Mesenchymal stem cell (in vitro differentiated cells and primary cell): Measurements from ENCODE around the gene OR52E8.

Source experiments
- DNase-seq: peaks from one replicate; pipeline ENCODE4 v3.0.0-alpha.2; 2013
- H2AFZ ChIP-seq: one replicate; pipeline ENCODE4 v1.6.1; 2013; ENCODE audit warnings: low read depth, mild to moderate bottlenecking, control low read depth, inconsistent platforms, low read length, moderate library complexity
- H2AK5ac ChIP-seq: 2 replicates; pipeline ENCODE4 v1.6.1; 2013; ENCODE audit warnings: low read length, moderate library complexity, mild to moderate bottlenecking, inconsistent platforms; ENCODE audit not compliant: severe bottlenecking
- H2BK120ac ChIP-seq: one replicate; pipeline ENCODE4 v1.6.1; 2013; ENCODE audit warnings: low read depth, mild to moderate bottlenecking, inconsistent platforms, low read length, moderate library complexity
- H2BK12ac ChIP-seq, 2 experiments: one replicate each; pipeline ENCODE4 v1.6.1; 2013; ENCODE audit warnings: inconsistent platforms in 2 of 2, low read length in 2 of 2, mild to moderate bottlenecking in 2 of 2, moderate library complexity in 2 of 2, control low read depth in 1 of 2
- H2BK15ac ChIP-seq: one replicate; pipeline ENCODE4 v1.6.1; 2013; ENCODE audit warnings: mild to moderate bottlenecking, low read depth, inconsistent platforms; ENCODE audit not compliant: poor library complexity, severe bottlenecking
- H2BK5ac ChIP-seq: 2 replicates; pipeline ENCODE4 v1.6.1; 2013; ENCODE audit warnings: low read depth, mild to moderate bottlenecking, low read length, control low read depth, inconsistent platforms; ENCODE audit not compliant: poor library complexity, severe bottlenecking
- H3K14ac ChIP-seq, 2 experiments: one replicate each; pipeline ENCODE4 v1.6.1; 2013; ENCODE audit warnings: inconsistent platforms in 2 of 2, low read length in 2 of 2, control low read depth in 1 of 2, mild to moderate bottlenecking in 1 of 2, moderate library complexity in 1 of 2
- H3K18ac ChIP-seq, 2 experiments: one replicate each; pipeline ENCODE4 v1.6.1; 2013; ENCODE audit warnings: inconsistent platforms in 2 of 2, low read length in 2 of 2, control low read depth in 1 of 2, low read depth in 1 of 2, mild to moderate bottlenecking in 1 of 2
- H3K23ac ChIP-seq, 2 experiments: one replicate each; pipeline ENCODE4 v1.6.1; 2013; ENCODE audit warnings: inconsistent platforms in 2 of 2, low read length in 2 of 2, mild to moderate bottlenecking in 2 of 2, moderate library complexity in 2 of 2, control low read depth in 1 of 2
- H3K27ac ChIP-seq: 2 replicates; pipeline ENCODE4 v1.5.1; 2013; ENCODE audit warnings: mild to moderate bottlenecking, moderate library complexity, low read length, control low read depth, inconsistent platforms; ENCODE audit not compliant: poor library complexity, severe bottlenecking
- H3K27me3 ChIP-seq, 2 experiments: 2 replicates each; pipeline versions ENCODE4 v1.6.1 to v1.7.0; 2013; ENCODE audit warnings: low read length in 2 of 2, mild to moderate bottlenecking in 2 of 2, moderate library complexity in 2 of 2, control low read depth in 1 of 2, inconsistent platforms in 1 of 2; ENCODE audit not compliant: control insufficient read depth in 1 of 2, insufficient read depth in 1 of 2
- H3K36me3 ChIP-seq, 2 experiments: 2 replicates each; pipeline versions ENCODE4 v1.6.1 to v1.7.0; 2013; ENCODE audit warnings: low read length in 2 of 2, control low read depth in 1 of 2, inconsistent platforms in 1 of 2, low read depth in 1 of 2, mild to moderate bottlenecking in 1 of 2; ENCODE audit not compliant: insufficient read depth in 2 of 2, control insufficient read depth in 1 of 2
- H3K4ac ChIP-seq, 2 experiments: one replicate each; pipeline ENCODE4 v1.6.1; 2013; ENCODE audit warnings: inconsistent platforms in 2 of 2, low read length in 2 of 2, mild to moderate bottlenecking in 2 of 2, moderate library complexity in 2 of 2, control low read depth in 1 of 2, low read depth in 1 of 2
- H3K4me1 ChIP-seq: 2 replicates; pipeline ENCODE4 v1.6.1; 2013; ENCODE audit warnings: low read depth, low read length, control low read depth; ENCODE audit not compliant: control insufficient read depth, insufficient read depth
- H3K4me2 ChIP-seq: 2 replicates; pipeline ENCODE4 v1.6.1; 2013; ENCODE audit warnings: low read length, mild to moderate bottlenecking, inconsistent platforms; ENCODE audit not compliant: poor library complexity, severe bottlenecking
- H3K4me3 ChIP-seq, 2 experiments: 2 replicates each; pipeline versions ENCODE4 v1.5.1 to v1.7.0; 2013; ENCODE audit warnings: low read length in 2 of 2, mild to moderate bottlenecking in 2 of 2, control low read depth in 1 of 2, low read depth in 1 of 2; ENCODE audit not compliant: insufficient read depth in 1 of 2
- H3K79me1 ChIP-seq: replicated peaks from 2 replicates; pipeline ENCODE4 v1.6.1; 2013; ENCODE audit warnings: mild to moderate bottlenecking, control low read depth, low read length, inconsistent platforms; ENCODE audit not compliant: poor library complexity, severe bottlenecking
- H3K9ac ChIP-seq: 2 replicates; pipeline ENCODE4 v1.7.0; 2013; ENCODE audit warnings: mild to moderate bottlenecking, low read length, moderate library complexity
- H3K9me3 ChIP-seq: 2 replicates; pipeline ENCODE4 v1.7.0; 2013; ENCODE audit warnings: mild to moderate bottlenecking, low read length; ENCODE audit not compliant: control insufficient read depth
- H4K8ac ChIP-seq: one replicate; pipeline ENCODE4 v1.6.1; 2013; ENCODE audit warnings: inconsistent platforms, mild to moderate bottlenecking, low read length, moderate library complexity
- H4K91ac ChIP-seq: one replicate; pipeline ENCODE4 v1.6.1; 2013; ENCODE audit warnings: mild to moderate bottlenecking, low read length, inconsistent platforms
- WGBS: methylation state at CpG from one replicate; pipeline ENCODE4 v1.1.7; 2013; ENCODE audit warnings: mixed read lengths; 5-methylcytosine and 5-hydroxymethylcytosine counted together

OR52E8 gene

DNA sequence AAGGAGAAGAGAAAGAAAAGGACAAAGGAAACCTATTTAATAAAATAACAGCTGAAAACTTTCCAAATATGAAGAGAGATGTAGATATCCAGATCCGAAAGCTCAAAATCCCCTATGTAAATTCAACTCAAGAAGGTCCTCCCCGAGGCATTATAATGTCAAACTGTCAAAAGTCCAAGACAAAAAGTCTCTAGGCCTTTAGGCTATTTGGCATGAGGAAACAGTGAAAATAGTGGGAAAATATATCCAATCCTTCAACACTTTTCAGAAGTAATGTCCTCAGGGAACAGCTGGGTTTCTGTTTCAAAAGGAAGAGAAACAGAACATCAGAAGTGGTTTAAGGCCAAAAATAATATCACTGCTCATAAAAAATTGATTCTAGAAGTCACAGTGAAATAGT, 21.1 kb upstream of the OR52E8 start:
- Histone ChIP-seq H4K91ac (no peak overlapping the region), H3K14ac (no peak overlapping the region), H2AFZ (no peak overlapping the region), H3K4me3 (no peak overlapping the region), H3K4ac (no peak overlapping the region), H3K36me3 (no peaks in the 10 kb centered on the region), H3K27me3 (peaks cover 0 to 2% of the 10 kb centered on the region in 2 experiments), H3K79me1 (no peaks in the 10 kb centered on the region), H4K8ac (no peak overlapping the region), H2BK15ac (no peak overlapping the region), H3K9me3 (peaks cover 2% of the 10 kb centered on the region), H3K27ac (no peak overlapping the region), H3K18ac (no peak overlapping the region), H3K4me1 (no peaks in the 10 kb centered on the region), H3K23ac (no peak overlapping the region), H3K9ac (no peak overlapping the region), H2BK120ac (no peak overlapping the region), H2BK5ac (no peak overlapping the region), H3K4me2 (no peak overlapping the region), H2BK12ac (no peak overlapping the region), H2AK5ac (no peak overlapping the region)
- WGBS, result 100% methylated on average over 1 of the region's 2 CpGs
- DNase-seq, result no peak

DNA sequence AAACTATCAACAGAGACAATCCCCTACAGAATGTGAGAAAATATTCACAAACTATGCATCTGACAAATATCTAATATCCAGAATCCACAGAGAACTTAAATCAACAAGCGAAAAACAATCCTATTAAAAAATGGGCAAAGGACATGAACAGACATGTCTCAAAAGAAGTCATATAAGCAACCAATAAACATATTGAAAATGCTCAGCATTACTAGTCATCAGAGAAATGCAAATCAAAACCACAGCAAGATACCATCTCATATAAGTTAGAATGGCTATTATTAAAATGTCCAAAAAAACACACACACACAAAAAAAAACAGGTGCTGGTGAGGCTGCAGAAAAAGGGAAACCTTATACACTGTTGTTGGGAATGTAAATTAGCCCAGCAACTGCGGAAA, 8.3 kb upstream of the OR52E8 start:
- no peak overlapping the region for H2BK12ac ChIP-seq
- no peak overlapping the region for H4K8ac ChIP-seq
- no peak overlapping the region for H3K4ac ChIP-seq
- no peak overlapping the region for H3K4me3 ChIP-seq
- WGBS, result 73% methylated on average over 2 of the region's 2 CpGs
- H3K9me3 ChIP-seq, result no peaks in the 10 kb centered on the region
- no peaks in the 10 kb centered on the region for H3K4me1 ChIP-seq
- no peak overlapping the region for H3K27ac ChIP-seq
- no peak overlapping the region for H3K4me2 ChIP-seq
- H3K14ac ChIP-seq, result no peak overlapping the region
- H2BK120ac ChIP-seq, result no peak overlapping the region
- no peak overlapping the region for H3K23ac ChIP-seq
- H3K36me3 ChIP-seq, result no peaks in the 10 kb centered on the region
- no peak overlapping the region for H4K91ac ChIP-seq
- no peak overlapping the region for H2BK15ac ChIP-seq
- no peak for DNase-seq
- no peak overlapping the region for H3K9ac ChIP-seq
- no peaks in the 10 kb centered on the region for H3K27me3 ChIP-seq
- no peak overlapping the region for H2AK5ac ChIP-seq
- no peak overlapping the region for H2AFZ ChIP-seq
- no peak overlapping the region for H3K18ac ChIP-seq
- H2BK5ac ChIP-seq, result no peak overlapping the region
- no peaks in the 10 kb centered on the region for H3K79me1 ChIP-seq

DNA sequence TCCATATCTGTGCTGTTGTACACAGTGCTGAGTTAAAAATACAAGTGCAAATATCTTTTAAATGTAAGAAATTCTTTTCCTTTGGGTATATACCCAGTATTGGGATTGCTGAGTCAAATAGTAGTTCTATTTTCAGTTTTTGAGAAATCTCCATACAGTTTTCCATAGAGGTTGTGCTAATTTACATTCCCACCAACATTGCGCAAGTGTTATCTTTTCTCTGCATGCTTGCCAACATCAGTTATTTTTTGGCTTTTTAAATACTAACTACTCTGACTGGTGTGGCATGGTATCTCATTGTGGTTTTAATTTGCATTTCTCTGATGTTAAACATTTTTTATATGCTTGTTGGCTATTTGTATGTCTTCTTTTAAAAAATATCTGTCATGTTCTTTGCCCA, 6.5 kb downstream of the OR52E8 start:
- Histone ChIP-seq H3K9ac (no peak overlapping the region), H3K9me3 (peaks cover 8% of the 10 kb centered on the region), H4K8ac (no peak overlapping the region), H3K36me3 (no peaks in the 10 kb centered on the region), H3K4me1 (no peaks in the 10 kb centered on the region), H3K14ac (no peak overlapping the region), H2BK15ac (no peak overlapping the region), H3K18ac (no peak overlapping the region), H2BK12ac (no peak overlapping the region), H2AK5ac (no peak overlapping the region), H3K4me2 (no peak overlapping the region), H3K4me3 (no peak overlapping the region), H3K4ac (no peak overlapping the region), H4K91ac (no peak overlapping the region), H2AFZ (no peak overlapping the region), H3K79me1 (no peaks in the 10 kb centered on the region), H2BK5ac (no peak overlapping the region), H3K27me3 (no peaks in the 10 kb centered on the region), H2BK120ac (no peak overlapping the region), H3K27ac (no peak overlapping the region), H3K23ac (no peak overlapping the region)
- WGBS, result no CpG with 5 or more reads among the region's 1 CpG
- DNase-seq, result no peak

DNA sequence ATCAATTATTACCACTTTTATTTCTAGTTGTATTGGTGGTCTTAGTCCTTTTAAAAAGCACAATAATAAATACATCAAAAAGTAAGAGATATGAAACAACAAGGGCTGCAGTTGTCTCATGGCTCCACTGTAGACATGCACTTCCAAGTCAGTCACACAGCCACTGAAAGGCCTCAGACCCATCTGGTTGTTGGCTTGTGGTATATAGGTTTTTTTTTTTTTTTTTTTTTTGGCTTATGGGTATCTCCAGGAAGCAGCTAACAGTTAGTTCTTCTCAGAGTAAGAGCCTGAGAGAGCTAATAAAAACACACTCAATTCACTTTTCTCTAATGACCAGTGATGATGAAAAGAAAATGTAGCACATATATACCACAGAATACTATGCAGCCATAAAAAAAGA, 9.8 kb downstream of the OR52E8 start:
- Histone ChIP-seq H2BK120ac (no peak overlapping the region), H4K8ac (no peak overlapping the region), H3K4ac (no peak overlapping the region), H3K4me1 (no peaks in the 10 kb centered on the region), H4K91ac (no peak overlapping the region), H3K79me1 (no peaks in the 10 kb centered on the region), H3K27me3 (no peaks in the 10 kb centered on the region), H3K14ac (no peak overlapping the region), H3K9ac (no peak overlapping the region), H3K4me2 (no peak overlapping the region), H2BK15ac (no peak overlapping the region), H3K4me3 (no peak overlapping the region), H2AK5ac (no peak overlapping the region), H3K18ac (no peak overlapping the region), H2BK12ac (no peak overlapping the region), H2BK5ac (no peak overlapping the region), H3K9me3 (peaks cover 5% of the 10 kb centered on the region), H3K23ac (no peak overlapping the region), H2AFZ (no peak overlapping the region), H3K27ac (no peak overlapping the region), H3K36me3 (no peaks in the 10 kb centered on the region)
- DNase-seq, result no peak
